GM04504 (cell line): Measurements from ENCODE around the gene SMIM15.

Experiments used
- DNase-seq: peaks from one replicate; pipeline ENCODE4 v3.0.0-alpha.2; 2012; ENCODE audit warnings: low read depth

Gene SMIM15

GRCh38 chr5:61159836-61160235 lies 2.4 kb downstream of the SMIM15 start:
- DNase-seq, result no peak

- DNase-seq, result no peak
Observed at GRCh38 chr5:61159070-61159469, 3.2 kb downstream of the SMIM15 start.

GRCh38 chr5:61151893-61152292 lies 10.4 kb downstream of the SMIM15 start:
- DNase-seq, result no peak

GRCh38 chr5:61148515-61148914 lies 13.8 kb downstream of the SMIM15 start:
- DNase-seq, result no peak

GRCh38 chr5:61142811-61143210 lies 19.5 kb downstream of the SMIM15 start:
- no peak for DNase-seq

GRCh38 chr5:61142391-61142790 lies 19.9 kb downstream of the SMIM15 start:
- DNase-seq, result no peak

- no peak for DNase-seq
Observed at GRCh38 chr5:61141801-61142200, 20.5 kb downstream of the SMIM15 start.

GRCh38 chr5:61139931-61140330 lies 22.3 kb downstream of the SMIM15 start:
- DNase-seq, result no peak

GRCh38 chr5:61139094-61139873 lies 23.0 kb downstream of the SMIM15 start:
- no peak for DNase-seq

- no peak for DNase-seq
Observed at GRCh38 chr5:61137835-61138234, 24.4 kb downstream of the SMIM15 start.

- DNase-seq, result peak; percentile 3
Observed at GRCh38 chr5:61132559-61132958, 29.7 kb downstream of the SMIM15 start.

- no peak for DNase-seq
Observed at GRCh38 chr5:61130289-61130688, 32.0 kb downstream of the SMIM15 start.

GRCh38 chr5:61123145-61123544 lies 39.1 kb downstream of the SMIM15 start:
- DNase-seq, result no peak

GRCh38 chr5:61120534-61120933 lies 41.7 kb downstream of the SMIM15 start:
- DNase-seq, result no peak

GRCh38 chr5:61119066-61119465 lies 43.2 kb downstream of the SMIM15 start:
- no peak for DNase-seq

- no peak for DNase-seq
Observed at GRCh38 chr5:61115968-61116367, 46.3 kb downstream of the SMIM15 start.

GRCh38 chr5:61114441-61114840 lies 47.8 kb downstream of the SMIM15 start:
- DNase-seq, result no peak
